GM19455 (cell line): ENCODE measurements around the gene PPP3CA.
"Not testable (repeated sequence)": the region's sequence is repeated elsewhere in the genome, so short reads cannot be mapped to it uniquely, and the experiment has no call there.

Experiments
- ATAC-seq: cut with Tn5 transposase; IDR thresholded peaks from one replicate; pipeline ENCODE4 v1.9.1; 2021; ENCODE audit not compliant: unreplicated experiment

PPP3CA gene

GRCh38 chr4:101148551-101148950 lies 198.8 kb downstream of the PPP3CA start:
- no peak for ATAC-seq

GRCh38 chr4:101147283-101147682 lies 200.0 kb downstream of the PPP3CA start:
- ATAC-seq: no peak

GRCh38 chr4:101145021-101145420 lies 202.3 kb downstream of the PPP3CA start:
- ATAC-seq: no peak

DNA sequence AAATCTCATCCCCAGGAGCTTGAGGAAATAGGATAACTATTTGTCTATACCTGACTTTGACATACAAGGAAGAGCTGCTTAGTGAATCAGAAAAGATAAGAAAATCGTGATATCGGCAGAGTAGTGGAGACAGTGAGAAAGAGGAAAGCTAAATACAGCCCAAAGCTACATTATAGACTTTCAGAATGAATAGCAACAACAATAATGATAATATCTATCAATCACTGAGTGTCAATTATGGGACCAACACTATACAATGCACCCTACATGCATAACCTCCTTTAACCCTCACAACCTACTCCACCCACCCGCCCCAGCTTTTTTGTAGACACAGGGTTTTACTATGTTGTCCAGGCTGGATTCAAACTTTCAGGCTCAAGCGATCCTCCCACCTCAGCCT lies 205.1 kb downstream of the PPP3CA start:
- no peak for ATAC-seq

DNA sequence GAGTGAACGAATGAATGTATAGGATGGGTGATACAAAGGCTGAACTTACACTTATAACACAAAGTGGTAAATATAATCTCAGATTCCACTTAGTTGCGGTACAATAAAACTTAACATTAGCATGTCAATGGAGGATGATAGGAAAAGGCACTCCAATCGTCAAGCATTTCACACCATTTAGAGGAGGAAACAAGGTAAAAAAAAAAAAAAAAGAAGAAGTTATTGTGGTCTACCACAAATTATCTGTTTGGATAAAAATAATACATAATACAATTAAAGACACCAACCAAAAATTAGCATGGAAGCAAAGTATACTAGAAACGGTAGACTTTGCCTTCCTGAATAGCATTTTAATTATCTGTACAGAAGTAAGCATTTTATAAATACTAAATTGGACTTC lies 205.5 kb downstream of the PPP3CA start:
- no peak for ATAC-seq

- ATAC-seq: no peak
Observed at GRCh38 chr4:101141230-101141629, 206.1 kb downstream of the PPP3CA start.

- ATAC-seq: no peak
Observed at GRCh38 chr4:101140228-101140627, 207.1 kb downstream of the PPP3CA start.

DNA sequence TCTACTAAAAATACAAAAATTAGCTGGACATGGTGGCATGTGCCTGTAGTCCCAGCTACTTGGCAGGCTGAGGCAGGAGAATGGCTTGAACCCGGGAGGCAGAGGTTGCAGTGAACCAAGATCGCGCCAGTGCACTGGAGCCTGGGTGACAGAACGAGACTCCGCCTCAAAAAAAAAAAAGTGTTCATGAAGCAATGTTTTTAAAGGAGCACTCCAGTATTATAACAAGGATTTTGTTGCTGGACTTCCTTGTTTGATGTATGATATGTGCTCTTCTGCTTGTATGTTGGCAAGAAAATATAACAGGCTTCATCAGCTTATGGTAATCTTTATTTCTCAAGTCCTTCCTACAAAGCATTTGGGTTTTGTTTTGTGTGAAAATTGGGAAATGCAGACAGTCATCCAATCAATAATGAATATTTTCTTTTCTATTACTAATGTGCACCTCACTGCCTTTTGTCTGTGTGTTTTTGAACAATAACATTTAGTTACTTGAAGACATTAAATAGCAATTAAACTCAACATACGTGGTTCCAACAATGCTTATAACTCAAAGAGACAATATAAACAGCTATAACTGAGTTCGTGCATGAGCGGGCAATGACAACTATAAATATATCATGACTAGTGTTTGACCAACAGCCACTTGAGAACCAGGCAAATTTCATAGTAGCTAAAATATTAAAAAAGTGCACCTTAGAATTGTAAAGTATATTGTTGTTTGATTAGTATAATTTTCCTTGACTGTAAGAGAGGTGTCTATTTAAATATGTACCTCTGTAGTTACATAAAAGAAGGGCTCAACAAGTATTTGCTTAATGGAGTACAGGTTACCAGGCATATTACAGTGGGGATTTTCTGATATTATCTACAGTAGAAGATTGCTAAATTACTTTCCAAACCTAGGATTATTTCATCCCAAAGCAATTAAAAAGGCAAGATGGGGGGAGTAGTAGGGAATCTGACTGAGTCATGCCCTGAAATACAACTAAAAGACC lies 210.7 kb downstream of the PPP3CA start:
- no peak for ATAC-seq

GRCh38 chr4:101135371-101136010 lies 211.8 kb downstream of the PPP3CA start:
- ATAC-seq: no peak

GRCh38 chr4:101131058-101131457 lies 216.3 kb downstream of the PPP3CA start:
- not testable (repeated sequence) for ATAC-seq

DNA sequence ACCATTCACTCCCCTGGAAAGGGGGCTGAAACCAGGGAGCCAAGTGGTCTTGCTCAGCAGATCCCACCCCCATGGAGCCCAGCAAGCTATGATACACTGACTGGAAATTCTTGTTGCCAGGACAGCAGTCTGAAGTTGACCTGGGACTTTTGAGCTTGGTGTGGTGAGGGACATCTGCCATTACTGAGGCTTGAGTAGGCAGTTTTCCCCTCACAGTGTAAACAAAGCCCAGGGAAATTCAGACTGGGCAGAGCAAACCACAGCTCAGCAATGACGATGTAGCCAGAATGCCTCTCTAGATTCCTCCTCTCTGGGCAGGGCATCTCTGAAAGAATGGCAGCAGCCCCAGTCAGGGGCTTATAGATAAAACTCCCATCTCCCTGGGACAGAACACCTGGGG lies 218.4 kb downstream of the PPP3CA start:
- ATAC-seq: not testable (repeated sequence)

DNA sequence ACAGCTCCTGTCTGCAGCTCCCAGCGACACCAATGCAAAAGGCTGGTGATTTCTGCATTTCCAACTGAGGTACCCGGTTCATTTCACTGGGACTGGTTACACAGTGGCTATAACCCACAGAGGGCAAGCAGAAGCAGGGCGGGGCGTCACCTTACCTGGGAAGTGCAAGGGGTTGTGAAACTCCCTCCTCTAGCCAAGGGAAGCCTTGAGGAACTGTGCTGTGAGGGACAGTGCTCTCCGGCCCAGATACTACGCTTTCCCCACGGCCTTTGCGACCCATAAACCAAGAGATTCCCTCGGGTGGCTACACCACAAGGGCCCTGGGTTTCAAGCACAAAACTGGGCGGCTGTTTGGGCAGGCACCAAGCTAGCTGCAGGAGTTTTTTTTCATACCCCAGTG lies 218.9 kb downstream of the PPP3CA start:
- no peak for ATAC-seq

DNA sequence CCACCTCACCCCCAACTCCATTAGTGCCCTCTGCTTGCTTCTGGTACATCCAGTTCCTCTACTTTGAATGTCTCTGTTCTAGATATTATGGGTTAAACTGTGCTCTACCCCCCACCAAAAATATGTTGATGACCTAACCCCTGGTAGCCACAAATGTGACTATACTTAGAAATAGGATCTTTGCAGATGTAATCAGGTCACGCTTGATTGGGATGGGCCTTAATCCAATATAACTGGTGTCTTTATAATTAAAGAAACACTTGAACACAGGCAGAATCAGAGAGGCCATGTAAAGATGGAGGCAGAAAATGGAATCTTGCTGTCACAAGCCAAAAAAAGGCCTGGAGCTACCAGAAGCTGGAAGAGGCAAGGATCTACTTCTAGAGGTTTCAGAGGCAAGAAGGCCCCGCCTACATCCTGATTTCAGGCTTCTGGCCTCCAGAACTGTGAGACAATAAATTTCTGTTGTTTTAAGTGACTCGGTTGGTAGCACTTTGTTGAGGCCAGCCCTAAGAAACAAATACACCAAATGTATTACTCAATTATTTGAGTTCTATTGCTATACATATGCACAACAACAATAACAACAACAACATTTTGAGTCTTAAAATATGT lies 220.0 kb downstream of the PPP3CA start:
- no peak for ATAC-seq

- no peak for ATAC-seq
Observed at GRCh38 chr4:101126059-101126458, 221.3 kb downstream of the PPP3CA start.

DNA sequence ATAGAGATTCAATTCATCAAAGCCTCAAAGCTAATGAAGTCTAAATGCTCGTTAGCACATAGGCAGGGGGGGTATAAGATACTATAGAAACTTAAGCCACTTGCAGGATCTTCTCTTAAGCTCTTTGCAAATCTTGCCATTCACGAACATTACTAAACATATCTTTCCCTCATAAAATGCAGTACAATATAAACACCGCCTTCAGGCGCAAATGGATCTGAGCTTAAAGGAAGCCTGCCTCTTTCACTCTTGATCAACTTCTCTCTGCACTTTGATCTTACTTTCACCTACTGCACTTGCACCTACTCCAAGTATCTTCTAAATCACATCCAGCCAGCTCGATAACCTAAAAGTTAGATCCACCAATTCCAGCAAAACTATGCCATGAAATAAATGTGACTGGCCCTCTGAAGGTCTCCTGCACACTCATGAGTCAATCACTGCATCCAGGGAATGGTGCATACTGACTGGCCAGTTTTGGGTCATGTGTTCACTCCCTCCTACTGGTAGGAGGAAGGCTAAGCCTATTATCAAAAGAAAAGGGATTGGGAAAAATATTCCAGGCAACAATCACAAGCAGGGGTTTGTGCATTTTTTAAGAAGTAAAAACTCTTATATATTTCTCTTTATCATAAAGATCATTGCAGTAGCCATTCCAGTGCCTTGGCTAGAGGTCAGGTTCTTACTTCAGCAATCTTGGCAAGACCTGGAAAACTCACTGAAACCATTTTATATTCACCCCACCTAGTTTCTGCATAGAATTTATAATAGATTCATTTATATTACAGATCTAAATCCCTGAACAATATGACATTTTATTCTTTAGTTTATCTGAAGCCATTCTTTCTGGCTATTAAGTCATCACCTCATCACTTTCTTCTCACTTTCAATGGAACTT lies 222.0 kb downstream of the PPP3CA start:
- ATAC-seq: no peak

- ATAC-seq: no peak
Observed at GRCh38 chr4:101123231-101123630, 224.1 kb downstream of the PPP3CA start.

DNA sequence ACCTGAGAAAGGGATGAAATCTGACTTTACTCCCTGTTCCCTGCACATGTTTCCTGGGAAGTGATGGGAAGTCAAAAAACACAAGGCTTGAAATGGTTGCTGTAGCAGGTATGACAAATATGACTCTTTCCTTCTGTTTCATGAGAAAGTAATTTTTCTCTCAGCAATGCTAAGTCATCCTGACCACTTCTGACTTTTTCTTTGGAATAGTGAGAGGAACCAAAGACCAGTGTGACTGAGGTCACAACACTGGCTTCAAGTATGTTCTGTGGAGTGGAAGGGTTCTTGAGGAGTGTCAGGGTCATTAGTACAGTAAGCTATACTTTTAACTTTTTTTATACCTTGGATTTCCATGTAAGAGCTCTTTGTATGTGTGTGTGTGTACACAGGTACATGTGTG lies 225.3 kb downstream of the PPP3CA start:
- ATAC-seq: no peak

- ATAC-seq: no peak
Observed at GRCh38 chr4:101119141-101119540, 228.2 kb downstream of the PPP3CA start.

GRCh38 chr4:101118617-101119016 lies 228.7 kb downstream of the PPP3CA start:
- no peak for ATAC-seq

- no peak for ATAC-seq
Observed at GRCh38 chr4:101115887-101116286, 231.4 kb downstream of the PPP3CA start.

DNA sequence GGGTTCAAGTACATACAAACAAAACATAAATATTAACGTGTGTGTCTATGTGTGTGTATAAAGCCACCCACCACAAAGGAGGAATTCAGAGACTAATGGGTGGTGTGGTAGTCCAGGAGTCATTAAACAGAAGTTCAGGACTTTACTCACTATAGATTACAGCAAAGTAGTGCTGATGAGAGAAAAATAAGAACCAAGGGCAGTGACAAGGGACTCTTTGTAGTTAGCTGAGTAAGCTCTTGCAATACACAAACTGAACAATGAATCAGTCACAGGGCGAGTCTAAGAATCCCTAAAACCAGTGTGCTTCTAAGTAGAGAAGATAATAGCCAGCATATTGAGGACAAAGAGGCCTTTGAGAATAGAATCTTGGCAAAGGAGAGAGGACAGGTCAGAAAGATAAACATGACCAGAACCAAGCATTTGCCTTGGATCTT lies 232.4 kb downstream of the PPP3CA start:
- no peak for ATAC-seq
